SKM-1 treated with dmso at 0.1 percent for 144 hours (cell line): ENCODE data around the gene TATDN3.
"Not testable (repeated sequence)": the region's sequence is repeated elsewhere in the genome, so short reads cannot be mapped to it uniquely, and the experiment has no call there.

Experiments
- DNase-seq: peaks from one replicate; lab custom pipeline; 2025; ENCODE audit not compliant: unreplicated experiment; lab: John Stamatoyannopoulos, UW

Gene TATDN3

GRCh38 chr1:212774584-212774983, 17.1 kb upstream of the TATDN3 start:
- peak; percentile 91 for DNase-seq

- no peak for DNase-seq
These were observed 16.5 kb upstream of the TATDN3 start for GRCh38 chr1:212775241-212775640.

- peak; percentile 65 for DNase-seq
These were observed 14.5 kb upstream of the TATDN3 start for GRCh38 chr1:212777151-212777550.

- DNase-seq = not testable (repeated sequence)
These were observed 12.6 kb upstream of the TATDN3 start for GRCh38 chr1:212779086-212779485.

GRCh38 chr1:212780759-212781158, 10.9 kb upstream of the TATDN3 start:
- no peak for DNase-seq

DNA sequence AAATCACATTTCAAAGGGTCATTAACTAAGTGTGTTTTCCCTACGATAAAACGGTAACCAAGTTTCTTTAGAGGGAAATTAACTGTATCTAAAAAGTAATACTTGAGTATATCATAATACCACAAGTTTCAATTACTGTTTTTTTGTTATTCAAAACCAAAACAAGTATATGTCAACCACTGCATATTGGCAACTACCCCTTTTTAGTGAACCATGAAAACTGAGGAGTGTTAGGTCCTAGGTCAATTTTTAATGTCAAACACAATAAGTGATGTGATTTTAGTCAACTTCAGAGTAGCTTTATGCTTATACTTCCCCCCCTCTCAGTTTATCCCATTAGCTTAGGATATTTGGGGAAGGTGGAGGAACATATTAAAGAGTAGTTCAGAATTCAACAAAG, 10.5 kb upstream of the TATDN3 start:
- no peak for DNase-seq

DNA sequence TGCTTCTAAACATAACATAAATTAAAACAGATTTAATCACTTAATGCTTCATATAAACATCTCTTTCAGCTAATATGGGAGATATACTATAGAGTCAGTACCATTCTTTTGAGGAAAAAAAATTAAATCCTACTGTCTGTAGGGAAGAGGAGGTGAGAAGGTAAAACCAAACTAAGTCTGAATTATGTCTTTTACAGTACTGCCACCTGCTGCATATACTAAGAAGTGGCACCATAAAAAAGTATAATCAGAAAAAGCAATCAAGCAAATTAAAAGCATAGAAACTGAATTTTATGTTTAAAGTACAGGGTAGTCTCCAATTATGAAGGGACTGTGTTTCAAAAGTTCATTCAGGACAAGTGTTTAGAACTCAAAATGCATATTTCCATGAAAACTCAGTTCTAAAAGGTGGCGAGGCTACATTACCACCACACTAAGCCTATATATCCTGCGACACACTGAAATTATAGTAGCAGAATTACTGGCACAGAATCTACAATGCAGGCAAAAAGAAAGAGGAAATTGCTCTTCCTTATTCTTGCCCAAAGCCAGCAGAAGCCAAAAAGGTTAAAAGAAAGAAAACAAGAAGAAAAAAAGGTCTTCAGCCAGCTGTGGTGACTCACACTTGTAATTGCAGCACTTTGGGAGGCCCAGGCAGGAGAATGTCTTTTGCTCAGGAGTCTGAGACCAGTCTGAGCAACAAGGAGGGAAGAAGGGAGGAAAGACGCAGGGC, 9.1 kb upstream of the TATDN3 start:
- DNase-seq = peak; percentile 77

- DNase-seq = no peak
These were observed 7.7 kb upstream of the TATDN3 start for GRCh38 chr1:212783976-212784375.

DNA sequence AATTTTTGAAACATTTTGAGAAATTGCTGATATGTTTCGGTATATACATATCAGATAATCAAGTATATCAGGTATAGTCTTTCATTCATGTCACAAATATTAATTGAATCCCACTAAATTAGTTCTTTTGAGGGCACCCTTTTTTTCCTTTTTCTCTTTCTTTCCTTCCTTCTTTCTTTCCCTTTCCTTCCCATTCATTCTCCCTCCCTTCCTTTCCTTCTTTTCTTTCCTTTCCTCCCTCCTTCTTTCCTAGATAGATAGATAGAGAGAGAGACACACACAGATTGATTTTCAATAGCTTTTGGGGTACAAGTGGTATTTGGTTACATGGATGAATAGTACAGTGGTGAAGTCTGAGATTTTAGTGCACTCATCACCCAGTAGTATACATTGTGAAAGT, 5.8 kb upstream of the TATDN3 start:
- DNase-seq = no peak

DNA sequence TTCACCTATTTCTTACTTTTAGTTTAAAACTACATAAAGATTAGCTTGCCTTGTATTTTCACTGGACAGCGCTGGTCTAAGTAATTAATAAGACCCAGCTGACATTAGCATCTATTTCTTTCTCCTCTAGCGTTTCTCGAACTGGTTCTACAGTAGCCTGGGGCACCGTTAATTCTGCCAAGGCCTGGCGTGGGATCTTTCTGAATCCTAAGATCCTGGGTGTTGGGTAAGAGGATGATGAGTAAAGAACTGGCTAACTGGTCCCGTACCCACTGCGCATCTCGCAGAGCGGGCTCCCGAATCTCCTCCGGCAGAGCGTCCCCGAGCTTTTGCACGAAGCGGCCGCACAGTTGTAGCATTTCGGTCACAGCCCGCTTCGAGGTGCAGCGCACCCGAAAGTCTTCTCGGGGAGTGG, 426 bp upstream of the TATDN3 start:
- peak; percentile 80 for DNase-seq

DNA sequence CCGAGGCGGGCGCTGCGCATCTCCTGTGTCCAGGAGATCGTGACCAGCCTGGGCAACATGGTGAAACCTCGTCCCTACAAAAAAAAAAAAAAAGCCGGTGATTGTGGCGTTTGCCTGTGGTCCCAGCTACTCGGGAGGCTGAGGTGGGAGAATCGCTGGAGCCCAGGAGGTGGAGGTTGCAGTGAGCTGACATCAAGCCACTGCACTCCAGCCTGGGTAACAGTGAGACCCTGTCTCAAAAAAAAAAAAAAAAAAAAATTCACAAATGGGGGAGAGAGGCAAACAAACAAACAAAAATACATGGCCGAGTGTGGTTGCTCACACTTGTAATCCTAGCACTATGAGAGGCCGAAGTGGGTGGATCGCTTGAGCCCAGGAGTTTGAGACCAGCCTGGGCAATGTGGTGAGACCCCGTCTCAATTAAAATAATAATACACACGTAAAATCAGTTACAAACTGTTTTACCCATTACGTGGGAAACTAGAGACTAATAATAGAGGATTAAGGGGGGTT, 758 bp downstream of the TATDN3 start:
- DNase-seq = no peak

DNA sequence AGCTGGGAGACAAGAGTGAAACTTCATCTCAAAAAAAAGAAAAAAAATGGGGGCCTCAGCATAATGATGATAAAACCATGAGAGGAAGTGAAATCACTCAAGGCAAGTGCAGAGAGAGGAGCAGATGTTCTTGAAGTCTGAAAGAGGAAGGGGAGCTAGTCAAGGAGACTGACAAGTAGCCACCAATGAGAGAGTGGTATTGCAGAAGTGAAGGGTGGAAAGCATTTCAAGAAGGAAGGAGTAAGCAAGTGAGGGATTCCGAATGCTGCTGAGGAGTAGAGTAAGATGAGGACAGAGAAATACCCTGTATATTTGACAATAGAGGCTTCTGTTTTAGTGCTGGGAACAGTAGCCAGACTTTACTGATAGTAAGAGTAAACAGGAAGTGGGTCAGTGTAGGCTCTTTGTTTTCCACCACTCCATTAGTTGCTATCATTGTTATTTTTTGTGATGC, 2.9 kb downstream of the TATDN3 start:
- peak; percentile 99 for DNase-seq

DNA sequence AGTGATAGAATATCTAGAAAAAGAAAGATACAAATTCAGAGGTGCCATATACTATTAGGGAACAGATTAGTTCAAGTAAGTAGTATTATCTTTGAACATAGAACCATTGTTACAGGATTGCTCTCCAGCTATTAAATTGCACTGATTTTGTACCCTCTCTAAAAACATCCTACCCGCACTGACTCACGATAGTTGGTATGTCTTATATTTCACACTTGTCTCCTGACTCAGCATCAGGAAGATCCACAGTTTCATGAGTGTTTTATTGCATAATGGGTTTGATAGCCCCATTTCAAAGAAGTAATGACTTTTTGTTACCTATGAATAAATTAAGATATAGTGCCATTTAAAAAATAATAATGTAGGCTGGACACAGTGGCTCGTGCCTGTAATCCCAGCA, 6.0 kb downstream of the TATDN3 start:
- no peak for DNase-seq

DNA sequence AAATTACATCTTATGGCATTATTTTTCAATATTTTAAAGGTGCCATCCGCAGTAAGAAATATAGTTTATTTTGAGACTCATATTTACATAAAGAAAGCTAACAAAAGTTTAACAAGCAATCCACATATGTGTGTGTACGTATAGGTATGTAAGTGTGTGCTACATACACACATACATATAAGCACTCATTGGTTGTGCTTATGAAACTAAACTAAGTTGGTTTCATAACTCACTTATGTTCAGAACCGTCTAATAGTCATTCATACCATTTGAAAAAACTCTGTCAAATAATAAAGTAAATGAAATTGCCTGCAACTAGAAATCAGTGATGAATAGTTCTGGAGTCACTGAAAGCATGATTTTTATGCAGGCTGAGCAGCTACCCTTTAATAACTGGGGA, 14.1 kb downstream of the TATDN3 start:
- no peak for DNase-seq

DNA sequence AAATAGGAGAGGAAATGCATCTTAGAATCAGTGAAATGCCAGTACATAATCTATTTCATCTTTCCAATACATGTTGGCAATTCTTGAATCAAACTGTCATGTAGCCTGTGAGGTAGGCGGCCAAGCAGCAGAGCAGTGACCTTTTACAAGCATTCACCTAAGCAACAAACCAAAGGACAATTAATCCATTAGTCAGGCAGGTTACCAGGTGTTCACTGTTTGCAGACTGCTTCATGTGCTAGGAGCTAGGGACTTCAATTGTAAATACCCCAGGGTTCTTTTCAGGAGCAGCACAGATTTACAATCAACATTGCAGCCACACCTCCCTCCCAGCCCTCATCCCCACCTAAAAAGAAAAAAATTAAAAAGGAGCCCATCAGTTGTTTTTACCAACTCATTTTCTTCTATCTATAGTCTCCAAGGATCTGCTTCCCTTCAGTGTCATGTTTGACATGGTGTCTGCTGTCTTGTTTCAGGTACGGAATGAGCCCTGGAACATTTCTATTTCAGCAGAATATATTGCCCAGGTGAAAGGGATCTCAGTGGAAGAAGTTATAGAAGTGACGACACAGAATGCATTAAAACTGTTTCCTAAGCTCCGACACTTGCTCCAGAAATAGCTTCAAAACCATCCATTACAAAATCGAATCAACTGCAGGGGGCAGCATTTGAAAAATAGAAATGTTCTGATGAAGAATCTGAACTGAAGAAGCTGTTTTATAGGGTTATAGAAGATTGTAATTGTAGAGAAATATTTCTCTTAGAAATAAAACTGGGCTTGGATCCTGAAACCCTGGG, 23.0 kb downstream of the TATDN3 start:
- DNase-seq = peak; percentile 49

DNA sequence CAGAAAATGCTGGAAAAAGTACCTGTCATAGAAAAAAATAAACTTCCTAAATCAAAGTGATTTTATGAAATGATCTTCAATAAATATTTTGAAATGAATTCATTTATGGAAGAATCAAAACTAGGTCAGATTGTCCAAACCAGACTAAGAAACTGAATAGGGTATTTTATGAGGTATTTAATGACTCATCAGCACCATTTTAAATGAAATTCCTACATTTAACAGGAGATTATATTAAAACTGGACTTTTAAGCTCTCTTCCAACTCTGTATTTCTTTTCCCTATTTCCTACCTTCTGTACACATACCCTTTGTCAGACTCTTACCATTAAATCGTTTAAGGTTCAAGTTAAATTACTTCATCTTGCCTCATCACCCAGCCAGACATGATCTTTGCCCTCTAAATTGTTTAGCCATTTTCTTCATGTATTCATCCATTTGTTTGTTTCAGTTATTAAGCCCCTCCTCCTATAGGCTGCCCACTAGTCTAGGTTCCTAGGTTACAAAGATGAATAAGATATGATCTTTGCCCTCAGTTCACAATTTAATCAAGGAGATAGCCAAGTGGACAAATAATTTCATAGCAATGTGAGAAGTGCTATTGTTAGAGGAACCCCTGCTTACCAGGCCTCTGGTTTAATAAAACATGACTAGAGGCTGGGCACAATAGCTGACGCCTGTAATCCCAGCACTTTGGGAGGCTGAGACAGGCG, 25.0 kb downstream of the TATDN3 start:
- DNase-seq = no peak

GRCh38 chr1:212819726-212820125, 28.0 kb downstream of the TATDN3 start:
- DNase-seq = peak; percentile 46

DNA sequence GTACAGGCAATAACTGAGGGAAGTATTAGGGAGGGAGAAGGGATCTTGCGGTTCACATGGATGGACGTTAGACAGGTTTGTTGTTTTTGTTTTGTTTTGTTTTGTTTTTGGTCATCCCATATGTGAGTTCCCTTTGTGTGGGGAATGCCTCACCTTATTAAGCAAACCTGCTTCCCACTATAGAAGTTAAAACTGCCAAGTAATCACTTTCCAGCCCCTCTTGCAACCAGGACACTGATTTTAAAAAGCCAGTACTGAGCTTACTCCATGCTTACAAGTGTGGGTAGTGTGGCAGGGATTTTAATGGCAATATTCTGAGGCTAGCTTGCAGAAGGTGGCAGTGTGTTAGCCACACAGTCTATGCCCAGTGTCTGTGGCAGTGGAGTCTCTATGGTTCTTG, 29.3 kb downstream of the TATDN3 start:
- DNase-seq = no peak

- DNase-seq = no peak
These were observed 31.3 kb downstream of the TATDN3 start for GRCh38 chr1:212822956-212823355.

DNA sequence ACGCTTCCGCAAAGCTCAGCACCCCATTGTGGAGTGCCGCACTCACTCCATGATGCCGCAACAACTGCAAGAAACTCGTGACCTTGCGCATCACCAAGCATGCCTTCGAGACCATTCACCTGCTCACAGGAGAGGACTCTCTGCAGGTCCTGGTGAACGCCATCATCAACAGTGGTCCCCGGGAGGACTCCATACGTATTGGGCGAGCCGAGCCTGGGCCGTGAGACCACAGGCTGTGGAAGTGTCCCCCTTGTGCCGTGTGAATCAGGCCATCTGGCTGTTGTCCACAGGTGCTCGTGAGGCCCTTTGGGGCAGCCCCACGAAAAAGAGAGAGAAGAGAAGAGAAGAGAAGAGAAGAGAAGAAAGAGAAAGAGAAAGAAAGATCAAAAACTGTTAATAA, 32.5 kb downstream of the TATDN3 start:
- no peak for DNase-seq

DNA sequence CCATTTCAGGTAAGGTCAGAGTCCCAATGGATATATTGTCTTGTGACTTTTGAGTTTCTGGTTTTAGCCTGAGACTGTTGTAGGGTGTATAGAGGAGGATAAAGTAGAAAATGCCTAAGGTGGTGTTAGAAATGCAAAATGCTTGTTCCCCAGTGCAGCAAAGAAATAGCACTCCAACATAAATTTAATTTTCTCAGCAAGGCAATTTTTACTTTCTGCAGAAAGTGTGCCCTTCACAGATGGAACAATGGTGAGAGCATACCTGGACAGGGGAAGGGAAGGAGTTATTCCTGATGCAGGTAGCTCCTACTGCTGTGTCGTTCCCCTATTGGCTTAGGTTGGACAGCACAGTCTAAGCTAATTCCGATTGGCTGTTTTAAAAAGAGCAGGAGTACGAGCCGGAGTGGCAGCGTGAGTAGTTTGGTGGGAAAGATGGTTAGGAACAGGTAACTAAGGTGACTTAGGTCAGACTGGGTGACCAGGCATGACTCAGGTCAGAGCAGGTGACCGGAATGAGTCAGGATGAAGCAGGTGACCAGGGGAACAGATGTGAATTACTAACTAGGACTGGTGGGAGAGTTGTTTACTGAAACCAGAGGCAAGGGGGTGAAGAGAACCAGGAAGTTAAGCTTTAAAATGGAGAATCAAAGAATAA, 34.2 kb downstream of the TATDN3 start:
- no peak for DNase-seq
